Neural progenitor cell (in vitro differentiated cells): Measurements from ENCODE around the gene CTIF. TPM values are rescaled to one million over a fixed set of nuclear protein-coding genes. Genes with fewer than 3 reads are reported as not detected.
A peak's percentile ranks its signal among the peaks of the same experiment; 100 is the strongest.

ENCODE experiments used
- DNase-seq: peaks from one replicate; pipeline ENCODE4 v3.0.0-alpha.2; 2016; ENCODE audit warnings: low spot score
- H2AFZ ChIP-seq: fragments of 200-600 bp; sonication (generic); replicated peaks from 2 replicates; pipeline ENCODE4 v1.6.1; 2016; ENCODE audit warnings: antibody characterized with exemption
- H3F3A ChIP-seq: fragments of 200-600 bp; sonication (generic); 2 replicates; pipeline ENCODE4 v1.6.1; 2016; ENCODE audit warnings: antibody characterized with exemption, low read depth
- H3K27ac ChIP-seq: fragments of 200-600 bp; sonication (generic); 2 replicates; pipeline ENCODE4 v1.5.1; 2016; ENCODE audit warnings: mild to moderate bottlenecking
- H3K27me3 ChIP-seq: fragments of 200-600 bp; sonication (generic); 2 replicates; pipeline ENCODE4 v1.6.1; 2016; ENCODE audit warnings: mild to moderate bottlenecking, moderate library complexity
- H3K36me3 ChIP-seq: fragments of 200-600 bp; sonication (generic); 2 replicates; pipeline ENCODE4 v1.5.1; 2016
- H3K4me1 ChIP-seq: fragments of 200-600 bp; sonication (generic); 2 replicates; pipeline ENCODE4 v1.6.1; 2016; ENCODE audit warnings: mixed run types
- H3K4me2 ChIP-seq: fragments of 200-600 bp; sonication (generic); 2 replicates; pipeline ENCODE4 v1.6.1; 2016
- H3K4me3 ChIP-seq: fragments of 200-600 bp; sonication (generic); 2 replicates; pipeline ENCODE4 v1.5.1; 2016
- H3K79me2 ChIP-seq: fragments of 200-600 bp; sonication (generic); 2 replicates; pipeline ENCODE4 v1.6.1; 2016; ENCODE audit warnings: low read depth
- H3K9ac ChIP-seq: fragments of 200-600 bp; sonication (generic); 2 replicates; pipeline ENCODE4 v1.6.1; 2016
- H3K9me3 ChIP-seq: fragments of 200-600 bp; sonication (generic); 2 replicates; pipeline ENCODE4 v1.5.1; 2016; ENCODE audit warnings: low read depth
- H4K20me1 ChIP-seq: fragments of 200-600 bp; sonication (generic); 2 replicates; pipeline ENCODE4 v1.6.1; 2016; ENCODE audit warnings: low read depth
- H3K27ac Mint-ChIP-seq: 3 replicates; pipeline ENCODE4 v1.8.0; 2021; ENCODE audit warnings: mixed read lengths
- H3K27me3 Mint-ChIP-seq: 2 replicates; pipeline ENCODE4 v1.8.0; 2022; ENCODE audit warnings: low read depth, mild to moderate bottlenecking, inconsistent platforms, moderate library complexity, mixed read lengths; ENCODE audit not compliant: insufficient read depth
- H3K36me3 Mint-ChIP-seq: 3 replicates; pipeline ENCODE4 v1.8.0; 2021; ENCODE audit warnings: mixed read lengths
- H3K4me1 Mint-ChIP-seq: 3 replicates; pipeline ENCODE4 v1.8.0; 2021; ENCODE audit warnings: mixed read lengths
- H3K4me3 Mint-ChIP-seq: 3 replicates; pipeline ENCODE4 v1.8.0; 2021; ENCODE audit warnings: mild to moderate bottlenecking, moderate library complexity, mixed read lengths
- H3K9me3 Mint-ChIP-seq: 3 replicates; pipeline ENCODE4 v1.8.0; 2020; ENCODE audit warnings: mixed read lengths
- EZH2 ChIP-seq: fragments of 200-600 bp; sonication (generic); IDR thresholded peaks from 2 replicates; pipeline ENCODE4 v1.6.1; 2017; ENCODE audit warnings: antibody characterized with exemption, mild to moderate bottlenecking, moderate library complexity
- EZH2phosphoT487 ChIP-seq: fragments of 200-600 bp; sonication (generic); IDR thresholded peaks from 2 replicates; pipeline ENCODE4 v1.6.1; 2017; ENCODE audit warnings: antibody characterized with exemption
- total RNA-seq: library from RNA; depleted of rRNA; stranded (reverse); fragments of >200 nt; gene quantifications from 2 replicates; pipeline ENCODE4 v1.2.3, GENCODE V29; 2015; ENCODE audit warnings: low replicate concordance
- TF ChIP-seq, protein P1 (sequence below): fragments of 200-600 bp; sonication (generic); IDR thresholded peaks from 2 replicates; pipeline ENCODE4 v1.5.1; 2017; ENCODE audit warnings: antibody characterized with exemption, mild to moderate bottlenecking

CTIF gene
- total RNA-seq, 1 donor from 2014 or later, result 17.6 TPM

DNA sequence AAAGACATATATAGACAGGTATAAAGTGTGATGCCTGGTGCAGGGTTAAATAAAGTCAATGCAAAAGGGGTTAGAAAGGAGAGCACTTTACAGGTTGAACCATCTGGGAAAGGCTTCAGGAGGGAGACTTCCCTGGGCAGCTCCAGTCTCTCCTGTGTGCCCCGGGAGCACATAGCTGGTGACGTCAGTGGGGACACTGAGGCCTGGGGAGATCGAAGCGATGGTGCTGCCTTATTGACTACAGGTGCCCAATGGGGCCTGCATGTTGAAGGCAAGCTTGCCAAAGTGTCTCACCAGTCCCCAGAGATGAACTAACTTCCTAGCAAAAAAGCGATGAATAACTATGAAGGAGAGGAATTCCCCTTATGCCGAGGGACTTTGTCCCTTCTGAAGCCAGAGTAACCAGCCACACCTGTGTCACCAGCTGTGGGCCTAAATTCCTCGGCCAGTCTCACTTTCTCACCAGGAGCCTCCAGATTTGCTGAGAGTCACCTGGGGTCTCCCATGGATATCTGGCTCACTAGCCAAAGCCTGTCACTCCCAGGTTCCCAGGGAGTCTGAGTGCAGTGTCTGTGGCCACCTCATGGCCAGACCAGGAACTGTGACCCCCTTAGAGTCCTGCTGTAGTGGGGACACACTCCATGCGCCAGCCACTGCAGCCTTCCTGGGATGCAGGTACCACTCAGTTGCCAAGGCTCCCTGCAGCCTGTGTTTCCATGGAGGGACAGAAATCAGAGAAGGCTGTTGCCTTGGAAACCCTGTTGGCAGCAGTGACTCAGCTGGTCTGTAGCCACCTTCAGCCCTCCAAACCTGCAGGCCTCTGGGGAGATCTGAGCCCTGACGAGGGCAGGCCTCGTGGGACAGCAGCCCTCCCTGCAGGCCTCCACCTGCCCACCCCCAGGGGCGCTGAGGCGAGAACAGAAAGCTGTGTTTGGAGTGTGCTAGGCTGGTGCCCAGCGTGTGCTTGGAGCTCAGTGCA lies 128.7 kb downstream of the CTIF start:
- no peak overlapping the region for H3K27ac Mint-ChIP-seq
- H3K36me3 Mint-ChIP-seq, result peaks cover 23% of the 10 kb centered on the region
- Histone ChIP-seq H3K4me3 (no peak overlapping the region), H3K9ac (no peak overlapping the region), H3K4me2 (no peak overlapping the region), H3K36me3 (no peaks in the 10 kb centered on the region), H3K27me3 (no peaks in the 10 kb centered on the region), H3F3A (no peaks in the 10 kb centered on the region), H4K20me1 (no peaks in the 10 kb centered on the region), H3K27ac (no peak overlapping the region), H3K79me2 (no peaks in the 10 kb centered on the region), H3K9me3 (peaks cover 8% of the 10 kb centered on the region), H3K4me1 (no peaks in the 10 kb centered on the region), H2AFZ (no peak overlapping the region)
- TF ChIP-seq, protein P1, sequence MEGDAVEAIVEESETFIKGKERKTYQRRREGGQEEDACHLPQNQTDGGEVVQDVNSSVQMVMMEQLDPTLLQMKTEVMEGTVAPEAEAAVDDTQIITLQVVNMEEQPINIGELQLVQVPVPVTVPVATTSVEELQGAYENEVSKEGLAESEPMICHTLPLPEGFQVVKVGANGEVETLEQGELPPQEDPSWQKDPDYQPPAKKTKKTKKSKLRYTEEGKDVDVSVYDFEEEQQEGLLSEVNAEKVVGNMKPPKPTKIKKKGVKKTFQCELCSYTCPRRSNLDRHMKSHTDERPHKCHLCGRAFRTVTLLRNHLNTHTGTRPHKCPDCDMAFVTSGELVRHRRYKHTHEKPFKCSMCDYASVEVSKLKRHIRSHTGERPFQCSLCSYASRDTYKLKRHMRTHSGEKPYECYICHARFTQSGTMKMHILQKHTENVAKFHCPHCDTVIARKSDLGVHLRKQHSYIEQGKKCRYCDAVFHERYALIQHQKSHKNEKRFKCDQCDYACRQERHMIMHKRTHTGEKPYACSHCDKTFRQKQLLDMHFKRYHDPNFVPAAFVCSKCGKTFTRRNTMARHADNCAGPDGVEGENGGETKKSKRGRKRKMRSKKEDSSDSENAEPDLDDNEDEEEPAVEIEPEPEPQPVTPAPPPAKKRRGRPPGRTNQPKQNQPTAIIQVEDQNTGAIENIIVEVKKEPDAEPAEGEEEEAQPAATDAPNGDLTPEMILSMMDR, result peak; percentile 52
- no peak for TF ChIP-seq EZH2phosphoT487
- no peaks in the 10 kb centered on the region for H3K27me3 Mint-ChIP-seq
- H3K4me1 Mint-ChIP-seq, result peaks cover 14% of the 10 kb centered on the region
- DNase-seq, result peak; percentile 59
- H3K4me3 Mint-ChIP-seq, result no peak overlapping the region
- peaks cover 21% of the 10 kb centered on the region for H3K9me3 Mint-ChIP-seq

DNA sequence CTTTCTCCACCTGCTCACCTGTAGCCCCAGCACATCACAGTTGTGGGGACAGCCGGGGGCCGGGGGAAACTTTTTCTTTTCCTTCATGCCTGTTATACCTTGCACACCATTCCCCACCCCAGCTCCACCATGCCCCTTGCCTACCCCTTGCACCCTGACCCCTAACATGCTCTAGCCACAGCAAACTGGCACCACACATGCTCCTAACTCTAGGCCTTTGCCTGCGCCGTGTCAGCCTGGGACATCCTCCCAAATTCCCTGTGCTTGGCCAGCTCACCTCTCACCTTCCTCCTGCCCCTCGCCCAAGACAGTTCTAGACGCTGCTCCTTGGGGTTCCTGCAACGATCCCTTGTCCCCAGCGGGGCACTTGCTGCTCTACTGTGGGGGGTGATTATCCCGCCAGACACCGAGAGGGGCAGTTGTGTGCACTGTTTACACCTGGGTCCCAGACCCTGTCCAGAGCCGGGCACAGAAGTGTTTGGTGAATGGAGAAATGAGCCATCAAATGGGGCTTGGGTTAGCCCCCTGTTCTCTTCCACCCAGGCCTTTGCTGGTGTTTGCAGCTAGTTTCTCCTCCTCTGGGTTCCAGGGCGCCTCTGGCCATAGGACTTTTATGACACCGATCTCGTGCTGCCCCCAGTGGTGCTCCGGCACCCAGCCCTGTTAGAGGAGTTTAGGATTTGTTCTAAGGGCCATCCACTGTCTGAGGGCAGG lies 129.8 kb downstream of the CTIF start:
- Mint-ChIP-seq H3K4me1 (peaks cover 9% of the 10 kb centered on the region), H3K27ac (no peak overlapping the region), H3K4me3 (no peak overlapping the region), H3K27me3 (no peaks in the 10 kb centered on the region), H3K9me3 (peaks cover 21% of the 10 kb centered on the region), H3K36me3 (peaks cover 23% of the 10 kb centered on the region)
- no peaks in the 10 kb centered on the region for H4K20me1 ChIP-seq
- no peaks in the 10 kb centered on the region for H3F3A ChIP-seq
- H3K9me3 ChIP-seq, result peaks cover 8% of the 10 kb centered on the region
- H3K79me2 ChIP-seq, result no peaks in the 10 kb centered on the region
- no peak overlapping the region for H3K4me2 ChIP-seq
- TF ChIP-seq, protein P1, result no peak
- TF ChIP-seq EZH2 (no peak), EZH2phosphoT487 (no peak)
- H3K36me3 ChIP-seq, result no peaks in the 10 kb centered on the region
- DNase-seq, result no peak
- H3K9ac ChIP-seq, result no peak overlapping the region
- no peaks in the 10 kb centered on the region for H3K4me1 ChIP-seq
- H3K27me3 ChIP-seq, result no peaks in the 10 kb centered on the region
- no peak overlapping the region for H2AFZ ChIP-seq
- no peak overlapping the region for H3K4me3 ChIP-seq
- H3K27ac ChIP-seq, result no peak overlapping the region

- Histone ChIP-seq H3K4me3 (no peak overlapping the region), H3K4me1 (no peaks in the 10 kb centered on the region), H3K9ac (no peak overlapping the region), H3K79me2 (no peaks in the 10 kb centered on the region), H3K9me3 (peaks cover 8% of the 10 kb centered on the region), H3K4me2 (no peak overlapping the region), H4K20me1 (no peaks in the 10 kb centered on the region), H3K27ac (no peak overlapping the region), H3K36me3 (no peaks in the 10 kb centered on the region), H2AFZ (no peak overlapping the region), H3K27me3 (no peaks in the 10 kb centered on the region), H3F3A (no peaks in the 10 kb centered on the region)
- H3K4me1 Mint-ChIP-seq, result peaks cover 9% of the 10 kb centered on the region
- no peaks in the 10 kb centered on the region for H3K27me3 Mint-ChIP-seq
- TF ChIP-seq, protein P1, result no peak
- TF ChIP-seq EZH2phosphoT487, result no peak
- no peak for TF ChIP-seq EZH2
- H3K4me3 Mint-ChIP-seq, result no peak overlapping the region
- peaks cover 23% of the 10 kb centered on the region for H3K36me3 Mint-ChIP-seq
- peaks cover 21% of the 10 kb centered on the region for H3K9me3 Mint-ChIP-seq
- no peak for DNase-seq
- H3K27ac Mint-ChIP-seq, result no peak overlapping the region
These were observed 130.4 kb downstream of the CTIF start for GRCh38 chr18:48669180-48669675.
